Fibroblast of skin of abdomen (primary cell): Measurements from ENCODE around the gene PBX3.
"Not testable (repeated sequence)": the region's sequence is repeated elsewhere in the genome, so short reads cannot be mapped to it uniquely, and the experiment has no call there.

Experiments
- DNase-seq: peaks from one replicate; pipeline ENCODE4 v3.0.0-alpha.2; 2013

Gene PBX3

DNA sequence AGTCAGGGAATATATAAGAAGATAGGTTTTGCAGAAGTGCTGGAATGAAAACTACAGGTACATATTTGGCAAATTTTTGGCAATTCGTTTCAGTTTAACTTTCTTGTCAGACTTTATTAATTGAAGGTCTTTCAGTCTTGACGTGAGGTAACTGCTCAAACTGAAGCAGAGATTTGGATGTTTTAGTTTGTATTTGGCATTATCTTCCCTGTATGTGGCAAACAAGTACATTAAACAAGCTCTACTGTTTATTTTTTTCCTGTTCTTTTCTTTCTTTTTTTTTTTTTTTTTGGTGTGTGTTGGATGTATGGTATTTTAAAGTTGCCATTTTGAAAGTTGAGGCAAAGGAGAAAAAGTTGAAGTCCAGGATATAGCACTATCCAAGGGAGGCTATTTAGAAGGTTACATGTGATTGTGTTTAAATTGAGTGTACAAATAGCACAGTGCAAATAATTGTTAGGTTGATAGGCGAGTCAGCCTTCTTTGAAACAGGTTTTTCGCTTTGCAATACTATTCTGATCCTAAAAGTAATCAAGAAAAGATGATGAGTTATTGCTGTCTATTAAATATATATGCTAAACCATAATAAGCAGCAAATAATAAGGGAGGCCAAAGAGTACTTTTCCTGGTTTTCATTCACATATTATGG, 2.2 kb downstream of the PBX3 start:
- DNase-seq: no peak

DNA sequence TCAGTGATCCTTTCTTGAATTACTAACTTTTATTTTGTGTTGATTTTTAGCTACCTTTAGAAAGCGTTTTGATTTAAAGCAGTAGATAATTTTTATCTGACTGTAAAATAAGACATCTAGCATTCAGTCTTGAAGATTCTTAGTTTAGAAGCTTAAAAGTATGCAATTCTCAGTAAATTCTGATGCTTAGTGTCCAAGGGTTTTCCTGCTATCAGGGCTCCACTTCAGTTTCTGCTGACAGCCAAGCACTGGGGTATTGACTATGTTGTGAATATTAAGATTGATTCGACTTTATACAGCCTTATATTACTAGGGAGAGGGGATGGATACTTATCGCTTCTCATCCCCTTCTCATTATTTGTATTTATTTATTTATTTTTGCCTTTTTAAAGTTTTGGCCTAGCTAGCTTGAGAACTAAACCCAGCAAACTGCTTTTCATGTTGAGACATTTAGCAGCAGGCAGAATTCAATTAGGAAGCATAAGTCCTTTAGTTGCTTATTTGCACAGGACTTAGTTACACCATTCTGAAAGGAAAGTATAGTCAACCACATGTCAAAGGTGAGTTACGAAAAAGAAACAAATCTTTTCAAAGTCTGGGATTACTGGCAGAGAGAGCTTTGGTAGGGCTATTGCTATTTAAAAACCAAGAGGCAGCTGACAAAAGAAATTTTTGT, 2.9 kb downstream of the PBX3 start:
- no peak for DNase-seq

DNA sequence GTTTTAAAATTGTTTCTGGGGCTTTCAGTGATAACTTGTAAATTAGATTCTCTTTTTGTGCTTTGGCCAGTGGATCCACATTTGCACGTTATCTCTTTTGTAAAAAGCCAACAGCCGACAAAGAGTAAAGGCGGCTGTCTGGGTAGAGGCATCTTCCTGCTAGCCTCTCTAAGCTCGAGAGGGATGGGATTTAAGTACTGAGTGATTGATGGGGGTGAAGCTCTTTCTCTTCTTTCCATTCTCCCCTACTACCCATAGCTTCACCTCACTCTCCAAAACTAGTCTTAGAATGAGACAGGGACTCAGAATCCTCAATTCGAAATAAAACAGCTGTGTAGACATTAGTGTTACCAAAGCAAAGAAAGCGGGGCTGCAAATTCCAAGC, 3.4 kb downstream of the PBX3 start:
- no peak for DNase-seq

DNA sequence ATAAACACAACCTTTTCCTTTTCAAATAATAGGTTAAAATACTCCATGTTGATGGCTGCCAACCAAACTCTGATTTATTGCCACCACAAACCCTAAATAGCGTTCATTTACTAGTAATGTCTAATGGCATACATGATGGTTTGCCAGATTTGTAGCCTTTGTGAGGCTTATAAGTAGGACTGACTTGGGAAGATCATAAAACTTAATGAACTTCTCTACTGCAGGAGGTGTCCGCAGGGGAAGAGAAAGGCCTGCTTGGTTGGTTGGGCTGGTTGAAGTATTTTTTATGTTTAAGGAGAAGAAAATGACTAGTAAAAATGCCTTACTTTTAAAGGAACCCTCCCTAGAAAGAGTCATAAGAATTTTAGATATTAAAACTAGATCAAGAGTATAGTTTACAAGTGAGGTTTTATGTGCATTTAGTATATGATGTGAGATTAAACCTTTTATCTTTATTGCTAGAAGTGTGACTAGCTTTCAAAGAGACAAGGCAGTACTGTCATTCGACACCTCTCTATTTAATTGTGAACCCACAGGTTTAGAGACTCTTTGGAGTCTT, 5.0 kb downstream of the PBX3 start:
- no peak for DNase-seq

DNA sequence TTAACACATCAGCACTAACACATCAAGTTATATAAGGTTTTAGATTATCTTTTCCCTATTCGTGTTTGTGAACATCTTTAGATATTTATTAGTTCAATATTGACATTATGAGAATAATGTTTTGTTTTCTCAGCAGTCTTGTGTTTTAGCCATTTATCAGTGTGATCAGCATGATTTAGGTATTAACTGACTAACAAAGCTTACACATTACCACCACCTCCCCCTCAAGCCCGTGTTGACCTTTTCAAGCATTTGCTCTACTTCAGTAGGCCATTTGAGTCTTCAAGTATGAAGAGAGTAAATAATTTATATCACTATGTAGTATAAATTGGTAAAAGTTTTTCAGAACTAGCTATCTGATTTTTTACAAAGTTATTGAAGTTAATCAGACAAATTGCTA, 6.9 kb downstream of the PBX3 start:
- no peak for DNase-seq

DNA sequence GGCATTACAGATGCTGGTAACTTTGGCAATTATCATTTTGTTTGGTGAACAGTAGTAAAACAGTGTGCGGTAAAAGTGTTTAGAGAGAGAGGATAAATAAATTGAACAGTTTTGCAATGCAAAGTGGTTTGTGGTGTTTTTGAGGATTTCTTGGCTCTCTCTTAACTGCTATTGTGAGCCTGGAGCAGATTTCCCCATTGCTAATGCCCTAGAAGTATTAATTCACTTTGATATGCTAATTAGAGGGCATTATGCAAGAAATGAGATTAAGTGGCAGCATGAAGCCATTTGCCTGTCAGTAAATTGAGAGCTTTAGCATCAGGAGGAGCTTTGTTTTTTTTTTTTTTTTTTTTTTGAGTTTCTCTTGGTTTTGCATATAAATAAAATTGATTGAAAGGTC, 8.2 kb downstream of the PBX3 start:
- no peak for DNase-seq

DNA sequence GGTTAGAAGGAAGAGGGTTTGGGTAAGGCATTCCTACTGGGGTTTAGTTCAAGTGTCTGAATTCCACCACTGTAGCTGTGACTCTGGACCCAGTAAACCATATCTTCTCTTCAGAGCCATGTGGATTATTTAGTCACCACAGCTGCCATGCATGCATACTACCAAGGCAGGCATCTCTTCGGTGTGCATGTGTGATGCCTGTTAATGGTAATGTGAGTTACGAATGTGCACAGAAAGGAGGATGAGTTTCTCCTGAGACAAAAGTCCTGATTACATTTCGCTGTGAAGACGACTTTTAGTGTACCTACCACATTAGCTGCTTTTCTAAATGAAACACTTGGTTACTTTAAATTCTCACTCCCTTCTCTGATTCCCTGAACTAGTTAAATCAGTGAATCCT, 9.3 kb downstream of the PBX3 start:
- DNase-seq: no peak

DNA sequence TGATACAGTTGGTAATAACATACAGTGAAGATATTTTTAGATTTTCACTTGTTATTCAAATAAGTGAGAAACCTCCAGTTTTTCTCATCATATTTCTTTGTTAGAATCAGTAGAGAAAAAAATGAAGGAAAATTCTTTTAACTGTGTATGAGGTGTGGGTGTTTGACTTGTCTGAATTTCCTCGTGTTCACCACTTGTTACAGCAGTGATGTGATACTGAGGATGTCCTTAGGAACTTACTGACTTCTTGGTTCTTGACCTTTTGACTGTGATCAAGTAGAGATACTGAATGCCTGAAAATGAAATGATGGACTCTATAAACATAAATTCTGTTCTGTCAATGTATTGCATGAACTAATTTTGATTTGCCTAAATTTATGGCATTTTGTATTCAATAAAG, 10.7 kb downstream of the PBX3 start:
- DNase-seq: no peak

DNA sequence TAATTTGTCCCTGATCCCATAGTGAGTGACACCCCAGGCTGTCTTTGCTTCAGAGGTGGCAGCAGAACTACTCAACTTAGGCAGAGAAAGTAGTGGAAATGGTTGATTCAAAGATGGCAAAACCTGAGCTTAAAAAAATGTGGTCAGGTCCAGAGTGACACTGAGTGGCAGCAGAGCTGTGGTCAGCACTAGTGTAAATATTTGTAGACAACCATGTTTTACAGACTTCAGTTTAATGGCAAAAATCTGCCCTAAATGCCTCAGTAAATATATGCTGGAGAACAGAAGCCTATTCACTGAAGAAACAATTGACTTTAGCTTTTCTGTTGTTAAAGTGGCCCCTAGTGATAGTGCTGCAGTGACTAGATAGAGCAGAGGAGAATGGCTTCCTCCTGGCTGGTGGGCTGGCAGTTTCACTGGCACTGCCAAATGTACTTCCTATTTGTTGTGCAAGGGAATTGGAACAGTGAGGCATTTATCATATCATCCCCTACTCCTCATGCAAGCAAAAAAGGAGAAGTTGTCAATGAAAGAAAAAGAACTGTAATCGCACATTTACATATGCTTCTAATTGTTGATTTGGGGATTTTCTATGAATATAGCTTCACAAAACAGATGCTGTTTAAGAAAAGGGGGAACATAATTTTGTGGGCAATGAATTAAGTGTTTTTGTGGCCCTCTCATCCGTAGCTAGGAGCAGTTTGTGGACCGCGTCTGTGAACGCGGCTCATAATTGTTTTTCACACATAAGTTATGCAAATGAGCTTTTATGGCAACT, 12.0 kb downstream of the PBX3 start:
- no peak for DNase-seq

DNA sequence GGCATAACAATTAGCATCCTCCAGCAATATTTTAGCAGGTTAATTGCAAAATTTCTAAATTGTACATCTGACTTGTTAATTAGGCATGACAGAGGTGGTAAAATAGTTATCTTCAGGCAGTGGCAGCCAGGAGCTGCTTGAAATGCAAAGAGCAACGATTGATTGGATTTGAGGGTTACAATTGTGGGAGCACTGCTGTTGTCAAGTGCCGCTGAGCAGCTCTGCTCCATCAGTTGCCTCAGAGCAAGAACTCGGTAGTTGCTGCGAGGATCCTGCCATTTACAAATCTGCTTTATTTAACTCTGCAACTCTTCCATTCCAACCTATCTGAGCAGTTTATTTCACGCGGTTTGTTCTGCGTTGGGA, 12.6 kb downstream of the PBX3 start:
- DNase-seq: no peak

DNA sequence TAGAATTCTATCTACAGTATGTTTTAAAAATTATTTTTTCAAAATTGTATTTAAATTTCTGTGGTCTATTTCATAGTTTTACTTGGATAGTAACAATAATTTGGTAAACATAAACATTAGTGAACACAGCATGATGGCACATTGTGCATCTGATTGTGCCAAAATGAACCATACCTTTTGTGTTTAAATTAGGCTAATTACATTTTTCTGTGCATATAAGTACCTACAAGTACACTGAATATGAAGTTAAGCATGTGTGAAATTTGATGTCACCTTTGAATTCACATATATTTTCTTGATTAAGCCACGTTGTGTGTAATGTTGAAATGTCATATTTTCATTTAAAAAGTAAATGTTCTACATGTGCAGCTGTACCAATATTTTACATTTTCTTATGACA, 13.4 kb downstream of the PBX3 start:
- DNase-seq: no peak

DNA sequence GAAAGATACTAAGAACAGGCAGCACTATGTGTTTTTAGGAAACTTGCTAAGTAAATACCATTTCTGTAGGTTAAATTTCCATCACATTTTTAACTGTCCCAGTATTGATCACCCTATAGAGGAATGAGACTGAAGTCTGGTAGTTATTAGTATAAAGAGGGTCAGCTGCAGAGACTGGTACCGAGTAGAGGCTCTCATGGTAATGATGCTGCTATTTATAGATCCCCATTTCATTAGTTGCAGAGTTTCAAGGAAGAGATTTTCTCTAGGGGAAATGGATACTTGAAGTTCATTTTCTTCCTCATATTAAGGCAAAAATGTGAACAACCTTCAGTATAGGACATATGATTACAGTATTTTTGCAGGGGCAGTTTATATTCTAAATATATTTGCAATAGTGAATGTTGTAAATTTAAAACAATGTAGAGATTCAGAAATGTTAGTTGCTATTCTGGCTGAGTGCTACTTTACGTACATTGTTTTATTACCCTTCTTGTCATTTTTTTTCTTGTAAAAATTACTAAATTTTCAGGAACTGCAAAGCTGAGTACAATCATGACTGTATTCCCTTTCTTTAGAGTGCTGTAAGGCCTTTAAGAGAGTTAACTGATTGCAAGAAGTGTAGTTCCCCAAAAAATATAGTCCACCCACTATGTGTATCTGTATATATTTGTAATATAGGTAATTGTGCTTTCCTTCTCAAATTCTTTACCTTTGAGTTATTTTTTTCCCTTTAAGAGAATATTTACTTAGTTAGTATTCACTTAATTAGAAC, 14.7 kb downstream of the PBX3 start:
- no peak for DNase-seq

DNA sequence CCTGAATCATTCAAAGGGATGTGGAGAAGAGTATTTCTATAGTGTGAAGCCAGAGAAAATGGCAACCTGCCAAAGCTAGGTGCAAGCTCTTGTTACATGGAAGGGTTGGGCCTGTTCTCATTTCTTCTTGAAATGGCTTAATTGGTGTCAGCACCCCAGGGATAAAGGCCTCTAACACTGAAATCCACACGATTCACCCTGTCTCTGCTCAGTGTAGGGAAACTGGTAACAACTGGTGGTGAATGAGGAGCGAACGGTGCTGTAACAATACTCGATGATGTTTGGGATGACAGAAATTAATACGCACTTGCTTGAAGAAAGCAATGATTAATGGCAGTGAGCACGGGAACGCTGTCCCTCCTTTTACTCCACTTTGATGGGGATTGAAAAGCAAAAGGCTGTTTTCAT, 16.2 kb downstream of the PBX3 start:
- no peak for DNase-seq

DNA sequence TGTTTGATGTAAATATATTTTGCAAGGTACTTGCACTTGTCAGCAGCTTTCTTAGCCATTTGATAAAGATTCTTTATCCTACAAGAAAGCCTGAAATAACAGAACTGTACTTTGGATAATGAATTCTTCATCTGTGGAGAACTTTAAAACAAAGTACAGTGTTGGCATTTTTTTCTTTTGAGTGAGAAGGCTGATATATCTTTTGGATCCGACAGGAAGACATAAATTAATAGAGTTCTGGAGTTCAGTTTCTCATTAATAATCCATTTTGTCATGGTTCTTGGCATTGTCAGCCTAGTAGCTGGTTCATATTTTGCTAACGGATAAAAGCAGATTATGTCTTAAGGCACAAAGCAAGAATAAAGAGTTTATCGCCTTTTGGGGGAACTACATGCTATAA, 17.0 kb downstream of the PBX3 start:
- DNase-seq: no peak

DNA sequence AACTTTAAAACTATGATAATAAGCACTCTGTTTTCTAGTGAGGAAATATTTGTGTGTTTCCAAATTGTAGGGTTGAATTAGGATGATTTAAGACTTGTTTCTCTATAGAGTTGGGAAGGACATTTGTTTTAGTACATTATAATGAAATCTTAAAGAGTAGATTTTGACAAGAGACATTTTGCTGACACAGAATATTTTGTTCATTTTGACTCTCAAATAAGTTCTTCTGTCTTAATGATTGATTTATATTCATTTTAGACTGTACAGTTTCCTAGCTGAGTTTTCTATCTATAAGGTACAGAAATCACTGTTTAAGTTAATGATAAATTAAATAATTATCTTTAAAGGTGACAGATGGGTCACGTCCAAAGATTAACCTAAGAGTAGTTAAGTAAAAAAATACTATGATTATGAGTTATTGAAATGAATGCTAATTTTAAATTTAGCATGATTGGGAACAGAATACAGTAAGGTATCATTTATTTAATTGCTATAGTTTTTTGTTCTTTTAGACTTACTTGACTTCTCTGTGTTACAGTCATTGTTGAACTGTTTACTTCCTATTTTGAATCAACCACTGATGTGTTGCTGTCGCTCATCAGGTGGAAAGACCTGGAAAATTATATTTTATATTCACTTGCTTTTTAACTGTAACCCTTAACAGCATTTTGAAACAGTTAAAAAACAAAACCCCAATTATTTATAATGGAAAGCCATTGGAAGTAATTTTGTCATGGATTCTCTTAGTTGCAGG, 19.5 kb downstream of the PBX3 start:
- no peak for DNase-seq

DNA sequence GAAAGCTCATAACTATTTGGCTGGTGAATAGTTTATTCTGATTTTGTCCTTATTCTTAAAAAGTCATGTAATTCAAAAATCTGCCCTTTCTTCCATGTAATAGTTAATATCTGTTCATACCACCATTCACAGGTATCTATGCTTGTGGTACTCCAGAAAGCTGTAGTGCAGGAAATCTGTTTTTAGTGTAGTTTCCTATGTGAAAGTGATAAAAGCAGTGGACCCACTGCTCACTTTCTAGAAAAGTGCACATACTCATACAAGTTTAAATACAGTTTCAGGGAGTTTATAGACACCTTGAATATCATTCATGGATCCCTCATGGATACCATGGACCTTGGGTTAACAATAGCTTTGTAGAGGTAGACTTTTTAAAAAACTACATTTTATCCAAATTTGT, 20.2 kb downstream of the PBX3 start:
- no peak for DNase-seq

DNA sequence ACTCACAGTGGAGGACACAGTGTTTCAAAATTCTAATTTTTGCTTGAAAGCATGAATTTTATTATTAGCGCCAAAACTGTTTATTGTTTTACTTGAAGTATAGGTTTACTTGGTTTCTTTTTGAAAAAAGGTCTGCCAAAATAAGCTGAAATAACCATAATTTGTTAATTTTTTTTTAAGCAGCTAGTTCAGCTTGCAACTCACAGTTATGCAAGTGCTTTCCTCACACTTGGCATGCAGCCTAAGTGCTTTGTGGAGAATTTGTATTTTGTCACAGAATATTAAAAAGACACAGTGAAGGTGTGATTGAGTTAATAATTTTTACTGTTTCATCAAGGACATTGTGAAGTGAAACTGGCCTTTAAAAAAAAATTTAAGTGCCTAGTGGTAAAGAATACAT, 21.6 kb downstream of the PBX3 start:
- DNase-seq: no peak

DNA sequence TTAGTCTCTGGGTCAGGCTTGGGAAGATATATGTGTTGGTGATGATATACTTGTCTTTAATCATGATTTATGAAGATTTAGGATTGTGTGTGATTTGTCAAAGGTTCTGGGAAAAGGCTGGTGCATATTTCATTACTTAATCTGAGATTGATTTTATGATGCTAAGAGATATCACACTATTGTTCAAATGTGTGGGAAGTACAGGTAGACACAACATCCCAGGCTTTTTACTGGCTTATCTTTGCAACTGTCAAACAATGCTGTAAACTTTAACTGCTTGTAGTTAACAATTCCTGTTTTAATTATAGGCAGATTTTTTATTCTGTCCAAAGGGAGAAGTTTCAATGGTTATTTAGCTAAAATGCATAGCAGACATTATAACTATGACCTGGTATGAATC, 23.9 kb downstream of the PBX3 start:
- no peak for DNase-seq

DNA sequence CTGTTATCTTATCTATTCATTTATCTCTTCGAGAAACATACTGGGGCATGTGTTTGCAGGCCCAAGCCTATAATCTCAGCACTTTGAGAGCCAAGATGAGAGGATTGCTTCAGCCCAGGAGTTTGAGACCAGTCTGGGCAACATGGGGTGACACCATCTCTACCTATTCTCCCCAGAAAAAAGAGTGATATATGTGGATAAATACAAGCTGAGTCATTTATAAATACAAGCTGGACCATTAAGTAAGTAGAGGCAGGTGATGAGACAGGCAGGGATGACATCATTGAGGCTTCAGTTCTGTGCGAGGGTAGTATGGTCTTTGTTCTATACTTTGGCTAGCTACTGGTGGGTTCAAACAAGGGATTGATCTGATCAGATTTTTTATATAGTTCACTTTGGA, 25.6 kb downstream of the PBX3 start:
- no peak for DNase-seq

DNA sequence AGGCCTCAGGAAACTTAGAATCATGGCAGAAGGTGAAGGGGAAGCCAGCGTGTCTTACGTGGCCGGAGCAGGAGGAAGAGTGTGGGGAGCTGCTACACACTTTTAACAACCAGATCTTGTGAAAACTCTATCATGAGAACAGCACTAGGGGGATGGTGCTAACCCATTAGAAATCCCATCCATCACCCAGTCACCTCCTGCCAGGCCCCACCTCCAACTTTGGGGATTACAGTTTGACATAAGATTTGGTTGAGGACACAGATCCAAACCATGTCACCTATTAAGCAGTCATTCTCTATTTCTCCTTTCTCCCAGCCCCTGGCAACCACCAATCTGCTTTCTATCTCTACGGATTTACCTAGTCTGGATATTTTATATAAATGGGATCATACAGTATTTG, 26.9 kb downstream of the PBX3 start:
- no peak for DNase-seq

DNA sequence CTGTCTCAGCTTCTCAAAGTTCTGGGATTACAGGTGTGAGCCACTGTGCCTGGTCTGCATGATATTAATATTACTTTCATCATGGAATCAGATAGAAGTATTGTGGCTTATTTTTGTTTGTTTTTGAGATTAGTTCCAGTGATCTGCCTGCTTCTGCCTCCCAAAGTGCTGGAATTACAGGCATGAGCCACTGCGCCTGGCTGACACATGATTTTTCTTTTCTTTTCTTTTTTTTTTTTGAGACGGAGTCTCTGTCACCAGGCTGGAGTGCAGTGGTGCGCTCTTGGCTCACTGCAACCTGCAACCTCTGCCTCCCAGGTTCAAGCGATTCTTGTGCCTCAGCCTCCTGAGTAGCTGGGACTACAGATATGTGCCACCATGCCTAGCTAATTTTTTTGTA, 29.6 kb downstream of the PBX3 start:
- not testable (repeated sequence) for DNase-seq

DNA sequence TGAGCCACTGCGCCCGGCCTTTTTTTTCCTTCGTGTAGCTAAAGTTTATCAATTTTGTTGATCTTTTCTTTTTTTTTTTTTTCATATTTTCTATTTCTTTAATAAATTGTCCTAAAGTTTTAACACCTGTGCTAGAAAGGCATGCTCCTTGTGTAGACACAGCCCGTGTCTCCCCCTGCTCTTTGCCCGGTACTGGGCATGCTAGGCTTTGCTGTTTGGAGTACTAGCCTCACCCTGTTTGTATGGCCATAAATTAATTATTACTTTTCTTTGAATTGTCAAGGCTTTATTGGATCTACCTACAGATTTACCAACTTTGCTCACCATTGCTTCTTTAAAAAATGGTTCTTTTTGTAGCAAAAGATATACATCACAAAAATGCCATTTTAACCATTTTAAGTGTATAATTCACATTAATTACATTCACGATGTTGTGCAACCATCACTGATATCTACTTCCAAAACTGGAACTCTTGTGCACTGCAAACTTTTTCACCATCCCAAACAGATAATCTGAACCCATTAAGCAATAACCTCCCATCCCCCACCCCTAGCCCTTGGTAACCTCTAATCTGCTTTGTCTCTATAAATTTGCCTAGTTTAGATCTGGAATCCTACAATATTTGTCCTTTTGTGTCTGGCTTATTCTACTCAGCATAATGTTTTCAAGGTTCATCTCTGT, 31.5 kb downstream of the PBX3 start:
- not testable (repeated sequence) for DNase-seq
